Adrenal gland (tissue), 12 donors: ENCODE measurements around the gene CCDC159. TPM values are rescaled to one million over a fixed set of nuclear protein-coding genes. Genes with fewer than 3 reads are reported as not detected.
"Not testable (repeated sequence)": the region's sequence is repeated elsewhere in the genome, so short reads cannot be mapped to it uniquely, and the experiment has no call there.

ENCODE experiments used
- DNase-seq, 7 donors: peaks; one replicate each; pipeline ENCODE4 v3.0.0-alpha.2; 2019 to 2020
- H3K27ac ChIP-seq, 5 donors: fragments of 200-600 bp; sonication (generic) in 4 of 5; 1 replicate in 3 of 5; 2 replicates in 2 of 5; pipeline versions ENCODE4 v1.5.1 to v1.8.0; 2016 to 2020; ENCODE audit warnings: mild to moderate bottlenecking in 1 of 5
- H3K27me3 ChIP-seq: fragments of 200-600 bp; 2 replicates; pipeline ENCODE4 v1.8.0; 2021
- H3K36me3 ChIP-seq, 2 donors: fragments of 200-600 bp; replicated peaks in 1 of 2; 1 replicate in 1 of 2; 2 replicates in 1 of 2; pipeline versions ENCODE4 v1.5.1 to v1.8.0; 2018 to 2022
- H3K4me1 ChIP-seq, 2 donors: fragments of 200-600 bp; replicated peaks in 1 of 2; 1 replicate in 1 of 2; 2 replicates in 1 of 2; pipeline versions ENCODE4 v1.5.1 to v1.8.0; 2018 to 2021
- H3K4me3 ChIP-seq, 4 donors: fragments of 200-600 bp; sonication (generic) in 3 of 4; one replicate each; pipeline ENCODE4 v1.5.1; 2016 to 2018
- H3K9me3 ChIP-seq, 3 donors: fragments of 200-600 bp; sonication (generic) in 1 of 3; replicated peaks in 1 of 3; 1 replicate in 2 of 3; 2 replicates in 1 of 3; pipeline versions ENCODE4 v1.5.1 to v1.8.0; 2016 to 2021
- POLR2A ChIP-seq, 2 donors: fragments of 450-650 bp; IDR thresholded peaks; one replicate each; pipeline ENCODE4 v1.6.1; 2017; ENCODE audit warnings: antibody characterized with exemption in 2 of 2, mild to moderate bottlenecking in 2 of 2, moderate library complexity in 1 of 2
- WGBS, 4 donors: extraction: QIAGEN DNeasy Blood & Tissue Kit in 2 of 4; methylation state at CpG; one replicate each; pipeline versions ENCODE4 v1.1.5 to v1.1.7; 2013 to 2017; 5-methylcytosine and 5-hydroxymethylcytosine counted together
- intact Hi-C, 2 donors: fragments of 100-400 bp; cut with DNase I; formaldehyde crosslinking; loops; one replicate each; pipeline versions ENCODE4 v1.14.1 to v1.15.0; 2022 to 2023
- polyA plus RNA-seq, 3 donors: library from polyadenylated mRNA; stranded (reverse); fragments of 200-250 nt in 2 of 3; fragments of 350-450 nt in 1 of 3; fragmentation: Illumina TruSeq in 1 of 3; extraction: RNeasy Lipid Tissue Mini Kit (QIAGEN cat#74804) in 1 of 3; gene quantifications; one replicate each; pipeline ENCODE4 v1.2.3, GENCODE V29; 2013 to 2014
- total RNA-seq, 9 donors: library from RNA; depleted of rRNA in 4 of 9; stranded (reverse); fragments of >200 nt in 4 of 9; fragments of 120-200 nt in 1 of 9; fragmentation: NEBNext Ultra II Directional in 1 of 9; extraction: Animal tissue kit (Norgen Biotek cat#: 25700) in 1 of 9; gene quantifications; one replicate each; pipeline versions ENCODE4 v1.1.0 to v1.2.4, GENCODE V29; 2013 to 2023
- TF ChIP-seq, protein P1 (sequence below), 6 experiments: fragments of 450-650 bp in 4 of 6; fragments of 200-600 bp in 2 of 6; sonication (generic) in 1 of 6; IDR thresholded peaks; 1 replicate in 5 of 6; 2 replicates in 1 of 6; pipeline versions ENCODE4 v1.5.1 to v1.8.0; 2016 to 2021; ENCODE audit warnings: antibody characterized with exemption in 6 of 6, mild to moderate bottlenecking in 2 of 6, moderate library complexity in 1 of 6
- donor health status: healthy with polysubstance abuse.
- donor health status: Bipolar disorder and iron deficiency.
- donor health status: DM: yes; HTN: yes; CAD: no.
- donor health status: DM: no; HTN: no; CAD: no.
- donor health status: DM: no; HTN: no; CAD: no.
- donor health status: DM: yes; HTN: yes; CAD: no.

CCDC159 gene
- total and polyA plus RNA-seq, 12 donors = 24.1 to 479 (median 58.8) TPM

DNA sequence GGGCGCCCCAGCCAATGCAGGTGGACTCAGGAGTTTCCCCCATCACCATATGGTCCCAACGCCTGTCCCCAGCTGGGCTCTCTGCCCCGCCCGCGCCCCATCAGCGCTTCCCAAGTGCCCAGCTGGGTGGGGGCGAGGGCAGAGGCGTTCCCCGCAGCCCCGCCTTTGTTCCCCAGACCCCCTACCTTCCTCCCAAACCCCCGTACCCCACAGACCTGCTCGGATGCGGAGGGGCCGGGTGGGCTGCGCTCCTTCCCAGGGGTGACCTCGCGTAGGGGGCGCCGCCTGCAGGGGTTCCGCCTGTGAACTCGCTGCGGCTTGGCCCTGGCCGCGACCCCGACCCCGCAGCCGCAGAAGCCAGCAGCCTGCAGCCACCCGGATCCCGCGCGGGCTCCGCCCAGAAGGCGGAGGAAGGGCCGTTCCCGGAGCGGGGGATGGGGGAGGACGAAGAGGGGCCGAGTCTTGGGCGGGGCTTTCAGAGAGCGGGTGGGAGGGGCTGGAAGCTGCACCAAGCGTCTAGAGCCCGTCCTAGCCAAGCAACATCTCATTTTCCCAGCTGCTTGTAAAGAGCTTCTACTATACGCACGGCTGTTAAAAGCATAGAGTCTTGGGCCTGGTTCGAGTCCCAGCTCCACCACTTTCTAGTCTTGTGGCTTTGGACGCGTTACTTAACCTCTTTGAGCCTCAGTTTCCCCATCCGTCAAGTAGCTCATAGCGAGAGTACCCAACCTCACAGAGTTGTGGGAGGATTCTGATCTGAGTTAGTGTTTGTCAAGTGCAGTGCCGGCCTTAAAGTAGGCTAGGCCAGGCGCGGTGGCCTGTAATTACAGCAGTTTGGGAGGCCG lies 6.8 kb upstream of the CCDC159 start, which contains the start of gene RAB3D:
Gene RAB3D, minus strand, starts transcription at position 404 of the 845 bp plus-strand sequence. CDS start 2,258 bp downstream, outside the sequence.
- 8 to 28% (median 13%) methylated on average over 8 to 53 of the region's 53 CpGs for WGBS, 4 donors
- peak in 1 of 2 donors; percentile 28 for TF ChIP-seq POLR2A (IDR thresholded peaks at IDR 0.05)
- TF ChIP-seq, protein P1, sequence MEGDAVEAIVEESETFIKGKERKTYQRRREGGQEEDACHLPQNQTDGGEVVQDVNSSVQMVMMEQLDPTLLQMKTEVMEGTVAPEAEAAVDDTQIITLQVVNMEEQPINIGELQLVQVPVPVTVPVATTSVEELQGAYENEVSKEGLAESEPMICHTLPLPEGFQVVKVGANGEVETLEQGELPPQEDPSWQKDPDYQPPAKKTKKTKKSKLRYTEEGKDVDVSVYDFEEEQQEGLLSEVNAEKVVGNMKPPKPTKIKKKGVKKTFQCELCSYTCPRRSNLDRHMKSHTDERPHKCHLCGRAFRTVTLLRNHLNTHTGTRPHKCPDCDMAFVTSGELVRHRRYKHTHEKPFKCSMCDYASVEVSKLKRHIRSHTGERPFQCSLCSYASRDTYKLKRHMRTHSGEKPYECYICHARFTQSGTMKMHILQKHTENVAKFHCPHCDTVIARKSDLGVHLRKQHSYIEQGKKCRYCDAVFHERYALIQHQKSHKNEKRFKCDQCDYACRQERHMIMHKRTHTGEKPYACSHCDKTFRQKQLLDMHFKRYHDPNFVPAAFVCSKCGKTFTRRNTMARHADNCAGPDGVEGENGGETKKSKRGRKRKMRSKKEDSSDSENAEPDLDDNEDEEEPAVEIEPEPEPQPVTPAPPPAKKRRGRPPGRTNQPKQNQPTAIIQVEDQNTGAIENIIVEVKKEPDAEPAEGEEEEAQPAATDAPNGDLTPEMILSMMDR (IDR thresholded peaks at IDR 0.05) = no peak
- intact Hi-C loops = no loop called here

DNA sequence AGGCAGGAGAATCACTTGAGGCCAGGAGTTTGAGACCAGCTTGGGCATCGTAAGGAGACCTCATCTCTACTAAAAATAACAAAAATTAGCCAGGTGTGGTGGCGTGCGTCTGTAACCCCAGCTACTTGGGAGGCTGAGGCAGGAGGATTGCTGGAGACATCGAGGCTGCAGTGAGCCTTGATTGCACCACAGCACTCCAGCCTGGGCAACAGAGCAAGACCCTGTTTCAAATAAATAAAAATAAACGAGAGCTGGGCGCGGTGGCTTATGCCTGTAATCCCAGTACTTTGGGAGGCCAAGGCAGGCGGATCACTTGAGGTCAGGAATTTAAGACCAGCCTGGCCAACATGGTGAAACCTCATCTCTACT lies 6.2 kb upstream of the CCDC159 start:
- Histone ChIP-seq H3K4me3 (peak overlapping the region in 1 of 4 donors; percentile 86), H3K27ac (peak overlapping the region in 3 of 5 donors; percentile 16 to 76 (median 67))

More for the DNA sequence above, 6.8 kb upstream of the CCDC159 start, which contains the start of gene RAB3D:
- Histone ChIP-seq H3K4me1 (peaks cover 22 to 25% of the 10 kb centered on the region in 2 donors), H3K27ac (peak within 1 kb of the TSS in 4 of 5 donors; percentile 2 to 76 (median 42)), H3K4me3 (peak within 1 kb of the TSS in 3 of 4 donors; percentile 56 to 86 (median 78)), H3K9me3 (no peaks in the 10 kb centered on the region), H3K27me3 (no peaks in the 10 kb centered on the region), H3K36me3 (peaks cover 0 to 22% of the 10 kb centered on the region in 2 donors)
- peak; percentile 91 to 95 (median 94) for DNase-seq

GRCh38 chr19:11342429-11342828 lies 3.9 kb upstream of the CCDC159 start:
- DNase-seq = no peak
- WGBS, 4 donors = 89 to 98% (median 94%) methylated on average over 3 of the region's 3 CpGs
- no peaks in the 10 kb centered on the region for H3K36me3 ChIP-seq
- TF ChIP-seq POLR2A (IDR thresholded peaks at IDR 0.05) = no peak
- TF ChIP-seq, protein P1 (IDR thresholded peaks at IDR 0.05) = no peak
- H3K4me1 ChIP-seq = peaks cover 35 to 44% of the 10 kb centered on the region in 2 donors
- no peak overlapping the region for H3K27ac ChIP-seq
- H3K4me3 ChIP-seq = no peak overlapping the region
- H3K27me3 ChIP-seq = no peaks in the 10 kb centered on the region
- H3K9me3 ChIP-seq = no peaks in the 10 kb centered on the region
- intact Hi-C loops = no loop called here

More for the DNA sequence above, 6.2 kb upstream of the CCDC159 start:
- H3K27me3 ChIP-seq, intact Hi-C loops, DNase-seq, H3K9me3 ChIP-seq: not testable (repeated sequence)
- WGBS, 4 donors = 73 to 87% (median 82%) methylated on average over 8 of the region's 8 CpGs
- Histone ChIP-seq H3K36me3 (peaks cover 0 to 16% of the 10 kb centered on the region in 2 donors), H3K4me1 (peaks cover 27 to 31% of the 10 kb centered on the region in 2 donors)

GRCh38 chr19:11345122-11345803 lies 1.1 kb upstream of the CCDC159 start:
- peak in 3 of 7 donors; percentile 37 to 53 (median 44) for DNase-seq
- intact Hi-C loops = no loop called here
- Histone ChIP-seq H3K4me3 (peak overlapping the region in 3 of 4 donors; percentile 59 to 89 (median 82)), H3K4me1 (peaks cover 24 to 32% of the 10 kb centered on the region in 2 donors), H3K36me3 (no peaks in the 10 kb centered on the region), H3K27me3 (no peaks in the 10 kb centered on the region), H3K27ac (peak overlapping the region; percentile 65 to 87 (median 75)), H3K9me3 (no peaks in the 10 kb centered on the region)
- no peak for TF ChIP-seq POLR2A (IDR thresholded peaks at IDR 0.05)
- TF ChIP-seq, protein P1 (IDR thresholded peaks at IDR 0.05) = no peak
- 43 to 61% (median 47%) methylated on average over 7 to 15 of the region's 15 CpGs for WGBS, 4 donors
